Fibroblast of skin of right quadriceps (primary cell): ENCODE data around the gene LSM6.

Experiments
- DNase-seq: peaks from one replicate; pipeline ENCODE4 v3.0.0-alpha.2; 2013

Gene LSM6

GRCh38 chr4:146175541-146176453 is at the start of gene LSM6:
LSM6 (plus strand) TSS chr4:146175718; CDS start chr4:146182922, 7,204 bp downstream.
- peak; percentile 88 for DNase-seq

DNA sequence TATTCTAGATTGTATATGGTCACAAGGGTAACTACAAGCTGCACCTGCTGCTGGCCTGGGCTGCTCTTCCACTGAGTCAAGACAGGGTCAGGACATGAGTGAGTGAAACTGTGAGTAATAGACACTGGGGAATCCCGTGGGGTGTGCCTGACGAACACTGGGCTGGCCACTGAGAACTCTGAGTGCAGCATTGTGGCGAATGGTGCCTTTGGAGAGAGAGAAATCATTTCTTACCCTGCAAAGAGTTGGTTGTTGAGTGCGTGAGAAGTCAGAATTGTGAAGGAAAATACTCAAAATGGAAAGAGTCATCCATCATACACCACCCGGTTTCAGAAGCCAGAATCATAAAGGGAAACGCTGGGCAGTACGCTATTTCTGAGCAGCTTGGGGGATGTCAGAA is 43.1 kb upstream of the LSM6 start:
- DNase-seq = no peak

GRCh38 chr4:146134761-146135445 is 40.6 kb upstream of the LSM6 start:
- peak; percentile 10 for DNase-seq

GRCh38 chr4:146135941-146136340 is 39.6 kb upstream of the LSM6 start:
- no peak for DNase-seq

- no peak for DNase-seq
These were observed 32.8 kb upstream of the LSM6 start for GRCh38 chr4:146142768-146143167.

- DNase-seq = no peak
These were observed 31.6 kb upstream of the LSM6 start for GRCh38 chr4:146143888-146144287.

GRCh38 chr4:146146918-146147317 is 28.6 kb upstream of the LSM6 start:
- no peak for DNase-seq

- no peak for DNase-seq
These were observed 27.5 kb upstream of the LSM6 start for GRCh38 chr4:146148021-146148420.

DNA sequence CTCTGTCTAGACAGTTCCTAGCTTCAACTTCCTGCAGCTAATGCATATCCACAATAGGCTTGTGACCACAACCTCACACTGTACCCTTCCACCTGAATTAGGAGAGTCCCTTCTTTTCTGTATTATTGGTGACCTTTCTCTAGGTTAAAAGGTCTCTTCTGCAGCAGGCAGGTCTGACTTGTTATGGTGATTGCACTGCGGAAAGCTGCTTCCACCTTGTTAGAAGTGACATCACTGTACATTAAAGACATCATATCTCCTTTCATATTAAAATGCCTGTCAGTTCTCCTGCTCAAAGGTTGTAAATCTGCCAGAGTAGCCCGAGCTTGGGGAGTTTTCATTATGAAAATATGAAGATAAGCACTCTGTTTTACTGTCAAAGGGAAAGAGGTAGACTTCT is 21.5 kb upstream of the LSM6 start:
- DNase-seq = no peak

DNA sequence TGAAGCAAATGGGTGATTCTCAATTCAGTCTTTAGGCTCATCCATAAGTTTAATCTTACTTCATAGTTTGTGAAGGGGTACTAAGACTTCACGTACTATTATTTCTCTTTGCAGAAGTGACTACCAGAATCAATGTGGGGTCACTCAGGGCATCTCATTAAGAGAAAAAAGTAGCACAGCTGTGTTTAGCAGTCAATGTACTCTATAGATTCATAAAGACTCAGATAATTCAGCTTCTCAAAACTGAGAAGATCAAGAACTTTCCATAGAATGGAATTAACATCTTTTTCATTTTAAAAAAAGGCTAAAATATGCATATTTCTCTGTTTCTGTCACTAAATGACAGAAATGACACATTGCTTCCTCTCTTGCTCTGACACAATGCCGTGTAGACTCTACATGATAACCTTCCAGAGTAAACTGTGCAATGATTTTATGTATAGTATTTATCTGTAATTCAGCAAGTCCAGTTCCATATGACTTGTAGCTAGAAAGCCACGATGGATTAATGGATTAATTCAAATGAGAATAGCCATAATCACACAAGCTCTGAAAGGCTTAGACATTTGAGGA is 20.3 kb upstream of the LSM6 start:
- no peak for DNase-seq

GRCh38 chr4:146158036-146158745 is 17.3 kb upstream of the LSM6 start:
- no peak for DNase-seq

GRCh38 chr4:146159384-146160058 is 16.0 kb upstream of the LSM6 start:
- DNase-seq = no peak

GRCh38 chr4:146161243-146161642 is 14.3 kb upstream of the LSM6 start:
- no peak for DNase-seq

GRCh38 chr4:146165221-146165620 is 10.3 kb upstream of the LSM6 start:
- DNase-seq = no peak

DNA sequence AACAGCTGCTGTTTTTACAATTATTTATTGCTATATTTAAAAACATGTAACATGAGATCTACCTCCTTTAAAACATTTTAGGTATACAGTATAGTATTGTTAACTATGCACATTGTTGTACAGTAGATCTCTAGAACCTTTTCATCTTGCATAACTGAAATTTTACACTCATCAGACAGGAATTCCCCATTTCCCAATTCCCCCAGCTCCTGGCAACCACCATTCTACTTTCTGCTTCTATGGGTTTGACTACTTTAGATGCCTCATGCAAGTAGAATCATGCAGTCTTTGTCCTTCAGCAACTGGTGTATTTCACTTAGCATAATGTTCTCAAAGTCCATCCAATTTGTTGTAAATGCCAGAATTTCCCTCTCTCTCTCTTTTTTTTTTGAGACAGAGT is 9.7 kb upstream of the LSM6 start:
- DNase-seq = peak; percentile 77

GRCh38 chr4:146170149-146170548 is 5.4 kb upstream of the LSM6 start:
- no peak for DNase-seq

GRCh38 chr4:146176891-146177290 is 1.4 kb downstream of the LSM6 start:
- DNase-seq = no peak

DNA sequence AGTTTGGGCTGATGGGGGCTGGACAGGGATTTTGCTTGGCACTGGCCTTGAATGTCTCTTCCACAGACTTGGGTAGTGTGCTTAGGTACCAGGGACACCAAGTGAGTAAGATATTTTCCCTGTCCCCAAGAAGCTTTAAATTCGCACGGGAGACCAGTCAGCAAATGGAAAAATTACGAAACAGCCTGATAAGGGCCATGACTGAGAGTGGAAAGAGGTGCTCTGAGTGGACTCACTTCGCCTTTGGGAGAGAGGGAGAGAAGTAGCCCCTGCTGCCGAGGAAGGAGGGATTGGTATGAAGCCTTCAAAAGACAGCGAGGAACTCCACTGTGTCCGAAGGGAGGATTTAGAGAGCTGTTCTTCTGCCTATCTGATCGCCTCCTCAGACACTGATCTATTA is 2.6 kb downstream of the LSM6 start:
- no peak for DNase-seq

GRCh38 chr4:146179784-146180370 is 4.4 kb downstream of the LSM6 start:
- no peak for DNase-seq

- DNase-seq = no peak
These were observed 6.9 kb downstream of the LSM6 start for GRCh38 chr4:146182443-146182842.

DNA sequence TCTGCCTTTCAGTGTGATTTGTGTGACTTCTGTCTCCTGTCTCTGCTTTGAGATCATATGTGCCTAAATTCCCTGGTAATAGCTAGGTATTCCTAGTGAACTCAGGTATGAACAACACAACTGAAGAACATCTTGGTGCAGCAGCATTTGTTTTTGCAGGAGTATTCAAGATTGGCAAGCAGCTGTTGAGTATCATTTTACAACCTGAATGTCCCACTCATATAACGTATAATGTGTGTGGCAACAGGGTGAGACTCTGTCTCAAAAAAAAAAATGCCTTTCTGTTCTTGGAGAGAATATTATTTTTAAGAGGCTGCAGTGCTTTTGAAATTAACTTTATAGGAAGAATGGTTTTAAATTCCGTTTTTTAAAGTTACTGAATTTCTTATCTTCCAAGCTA is 7.7 kb downstream of the LSM6 start:
- DNase-seq = no peak

DNA sequence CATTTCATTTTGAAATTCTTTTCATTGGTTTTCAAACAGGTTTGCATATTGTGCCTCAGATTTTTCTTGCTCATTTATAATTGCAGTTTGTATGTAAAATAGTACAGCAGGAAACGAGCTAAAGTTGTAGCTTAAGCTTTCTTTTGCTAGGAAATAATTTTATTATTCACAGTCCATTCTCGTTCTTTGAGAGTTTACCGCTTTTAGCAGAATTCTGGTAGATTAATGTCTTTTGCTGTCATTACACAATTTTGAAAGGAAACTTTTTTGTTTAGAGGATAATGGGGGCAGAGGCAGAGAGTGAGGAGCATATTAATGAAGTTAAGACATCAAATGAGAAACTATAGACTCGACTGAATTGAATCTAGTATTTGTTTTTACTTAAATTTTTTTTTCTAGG is 10.5 kb downstream of the LSM6 start:
- no peak for DNase-seq
